HCT116 (cell line): Measurements from ENCODE around the gene CCDC201. TPM values are rescaled to one million over a fixed set of nuclear protein-coding genes. Genes with fewer than 3 reads are reported as not detected.
"Not testable (repeated sequence)": the region's sequence is repeated elsewhere in the genome, so short reads cannot be mapped to it uniquely, and the experiment has no call there.

Source experiments
- ATAC-seq: fragments of 200-7000 bp; cut with Tn5 transposase; 2 replicates; pipeline ENCODE4 v1.9.1; 2020; ENCODE audit warnings: mild to moderate bottlenecking, moderate library complexity
- BruUV-seq: library from RNA; stranded (reverse); fragments of 400-500 nt; replicated peaks from 2 replicates; lab custom pipeline; 2021; lab: Mats Ljungman, UMichigan
- CTCF ChIA-PET: fragments of 300-600 bp; sonication (Branson Sonifier 250); formaldehyde crosslinking; loops from one replicate; lab custom pipeline; 2021; ENCODE audit warnings: antibody characterized with exemption; lab: Charles Lee
- POLR2A ChIA-PET: fragments of 300-600, 350-600 bp; sonication (Branson Sonifier 250); formaldehyde crosslinking; loops from one replicate; lab custom pipeline; 2021; ENCODE audit warnings: antibody characterized with exemption; lab: Charles Lee
- RAD21 ChIA-PET, 2 experiments: fragments of 300-600 bp; sonication (Branson Sonifier 250); formaldehyde crosslinking; loops; one replicate each; lab custom pipeline; 2023; ENCODE audit warnings: low total read pairs in 2 of 2; ENCODE audit not compliant: uncharacterized antibody in 2 of 2, unreplicated experiment in 2 of 2, low non-redundant PET in 1 of 2; lab: Charles Lee
- DNase-seq: peaks from one replicate; pipeline ENCODE4 v3.0.0-alpha.2; 2010; ENCODE audit warnings: low read depth, low spot score
- H2AFZ ChIP-seq: fragments of 200-600 bp; shearing (Covaris generic), sonication (generic); 2 replicates; pipeline ENCODE4 v1.6.1; 2017; ENCODE audit warnings: low read depth, mixed run types, mixed read lengths, antibody characterized with exemption, low read length; ENCODE audit not compliant: poor library complexity, severe bottlenecking
- H3K27ac ChIP-seq: 2 replicates; pipeline ENCODE4 v1.5.1; 2012; ENCODE audit warnings: low read depth, low read length
- H3K27me3 ChIP-seq: fragments of 200-600 bp; sonication (generic); 2 replicates; pipeline ENCODE4 v1.6.1; 2016; ENCODE audit warnings: mixed run types, low read length, mixed read lengths; ENCODE audit not compliant: insufficient read depth
- H3K36me3 ChIP-seq, 2 experiments: fragments of 200-500 bp in 1 of 2; fragments of 200-600 bp in 1 of 2; sonication (Bioruptor generic) in 1 of 2; sonication (generic) in 1 of 2; 2 replicates each; pipeline versions ENCODE4 v1.5.1 to v1.6.1; 2014 to 2016; ENCODE audit warnings: low read length in 2 of 2, inconsistent platforms in 1 of 2, mixed read lengths in 1 of 2, mixed run types in 1 of 2; ENCODE audit not compliant: insufficient read depth in 2 of 2, control insufficient read depth in 1 of 2
- H3K4me1 ChIP-seq, 2 experiments: fragments of 200-600 bp in 1 of 2; sonication (generic) in 1 of 2; 2 replicates each; pipeline versions ENCODE4 v1.5.1 to v1.6.1; 2012 to 2017; ENCODE audit warnings: low read length in 2 of 2, inconsistent platforms in 1 of 2, mild to moderate bottlenecking in 1 of 2, mixed read lengths in 1 of 2, mixed run types in 1 of 2, moderate library complexity in 1 of 2; ENCODE audit not compliant: insufficient read depth in 2 of 2, control insufficient read depth in 1 of 2
- H3K4me2 ChIP-seq: fragments of 200-600 bp; sonication (generic); 2 replicates; pipeline ENCODE4 v1.6.1; 2017; ENCODE audit warnings: mixed run types, low read length, mixed read lengths
- H3K4me3 ChIP-seq, 2 experiments: fragments of 200-600 bp in 1 of 2; sonication (generic) in 1 of 2; replicated peaks in 1 of 2; 2 replicates each; pipeline ENCODE4 v1.5.1; 2011 to 2016; ENCODE audit warnings: low read length in 2 of 2, control low read depth in 1 of 2, low read depth in 1 of 2, mild to moderate bottlenecking in 1 of 2, mixed read lengths in 1 of 2, mixed run types in 1 of 2
- H3K79me2 ChIP-seq: fragments of 200-600 bp; sonication (generic); 2 replicates; pipeline ENCODE4 v1.6.1; 2017; ENCODE audit warnings: mild to moderate bottlenecking, mixed run types, low read length, moderate library complexity, mixed read lengths; ENCODE audit not compliant: insufficient read depth
- H3K9ac ChIP-seq: fragments of 200-600 bp; sonication (generic); 2 replicates; pipeline ENCODE4 v1.6.1; 2016; ENCODE audit warnings: low read length, mixed read lengths
- H3K9me2 ChIP-seq: fragments of 200-600 bp; sonication (generic), shearing (Covaris generic); 2 replicates; pipeline ENCODE4 v1.6.1; 2017; ENCODE audit warnings: mixed run types, mild to moderate bottlenecking, moderate library complexity; ENCODE audit not compliant: insufficient read depth
- H3K9me3 ChIP-seq, 2 experiments: fragments of 200-500 bp in 1 of 2; fragments of 200-600 bp in 1 of 2; sonication (Bioruptor generic) in 1 of 2; sonication (generic) in 1 of 2; 2 replicates each; pipeline ENCODE4 v1.6.1; 2014 to 2017; ENCODE audit warnings: low read length in 2 of 2, mixed read lengths in 2 of 2, inconsistent platforms in 1 of 2, low read depth in 1 of 2, mild to moderate bottlenecking in 1 of 2, mixed run types in 1 of 2, moderate library complexity in 1 of 2; ENCODE audit not compliant: control insufficient read depth in 1 of 2, insufficient read depth in 1 of 2
- H4K20me1 ChIP-seq: fragments of 200-600 bp; sonication (generic), shearing (Covaris generic); 2 replicates; pipeline ENCODE4 v1.6.1; 2017; ENCODE audit warnings: mixed run types, mild to moderate bottlenecking, moderate library complexity; ENCODE audit not compliant: insufficient read depth
- ZBTB33 ChIP-seq: IDR thresholded peaks from 2 replicates; pipeline ENCODE4 v1.6.1; 2011; ENCODE audit warnings: mild to moderate bottlenecking, low read length, moderate library complexity; ENCODE audit not compliant: insufficient replicate concordance; ENCODE audit errors: extremely low read depth
- intact Hi-C: fragments of 100-400 bp; cut with micrococcal nuclease; formaldehyde crosslinking; loops from 2 replicates; pipeline ENCODE4 v1.10.0; 2022
- total RNA-seq: library from RNA; stranded (reverse); gene quantifications from one replicate; pipeline ENCODE4 v1.2.1, GENCODE V29; 2021; ENCODE audit not compliant: unreplicated experiment

CCDC201 gene
- total RNA-seq, 1 experiment from 2014 or later: not detected

- RAD21 ChIA-PET, intact Hi-C loops, H3K27me3 ChIP-seq, H3K4me3 ChIP-seq, H2AFZ ChIP-seq, H3K9me3 ChIP-seq, POLR2A ChIA-PET, H3K9ac ChIP-seq, H3K4me1 ChIP-seq, CTCF ChIA-PET, H3K27ac ChIP-seq, H3K9me2 ChIP-seq, ATAC-seq, BruUV-seq, DNase-seq, H3K79me2 ChIP-seq, H3K4me2 ChIP-seq, H3K36me3 ChIP-seq, H4K20me1 ChIP-seq: not testable (repeated sequence)
Observed at GRCh38 chr7:45814216-45815118, 58.4 kb downstream of the CCDC201 start.

- H3K4me3 ChIP-seq, BruUV-seq, H3K9ac ChIP-seq, H3K4me2 ChIP-seq, H3K27me3 ChIP-seq, H4K20me1 ChIP-seq, intact Hi-C loops, DNase-seq, H3K9me2 ChIP-seq, POLR2A ChIA-PET, H3K27ac ChIP-seq, CTCF ChIA-PET, H2AFZ ChIP-seq, H3K9me3 ChIP-seq, H3K36me3 ChIP-seq, H3K79me2 ChIP-seq, ATAC-seq, H3K4me1 ChIP-seq, RAD21 ChIA-PET: not testable (repeated sequence)
Observed at GRCh38 chr7:45813771-45814170, 59.1 kb downstream of the CCDC201 start.

- no peaks in the 10 kb centered on the region for H3K9me3 ChIP-seq
- ChIA-PET CTCF (no interaction called here), RAD21 (no interaction called here), POLR2A (no interaction called here)
- H4K20me1 ChIP-seq: no peaks in the 10 kb centered on the region
- no peaks in the 10 kb centered on the region for H3K27me3 ChIP-seq
- H3K9ac ChIP-seq: no peak overlapping the region
- no peak for TF ChIP-seq ZBTB33
- no peaks in the 10 kb centered on the region for H3K79me2 ChIP-seq
- H3K4me2 ChIP-seq: no peak overlapping the region
- H3K36me3 ChIP-seq: no peaks in the 10 kb centered on the region
- DNase-seq: no peak
- intact Hi-C loops: no loop called here
- no peaks in the 10 kb centered on the region for H3K4me1 ChIP-seq
- ATAC-seq: no peak
- H3K27ac ChIP-seq: no peak overlapping the region
- no peaks in the 10 kb centered on the region for H3K9me2 ChIP-seq
- H2AFZ ChIP-seq: no peak overlapping the region
- no peak overlapping the region for H3K4me3 ChIP-seq
- BruUV-seq: no TSS peak
Observed at GRCh38 chr7:45812946-45813345, 59.9 kb downstream of the CCDC201 start.

- H3K4me3 ChIP-seq, DNase-seq, H3K9ac ChIP-seq, H3K27ac ChIP-seq, H3K27me3 ChIP-seq, H4K20me1 ChIP-seq, RAD21 ChIA-PET, BruUV-seq, H3K4me2 ChIP-seq, H2AFZ ChIP-seq, H3K4me1 ChIP-seq, intact Hi-C loops, CTCF ChIA-PET, ATAC-seq, POLR2A ChIA-PET, H3K9me3 ChIP-seq, H3K9me2 ChIP-seq, H3K36me3 ChIP-seq, H3K79me2 ChIP-seq: not testable (repeated sequence)
Observed at GRCh38 chr7:45811652-45812234, 61.1 kb downstream of the CCDC201 start.
